GM18520 (cell line): ENCODE results near the gene STXBP3.
"Not testable (repeated sequence)": the region's sequence is repeated elsewhere in the genome, so short reads cannot be mapped to it uniquely, and the experiment has no call there.

Experiments used
- ATAC-seq: cut with Tn5 transposase; IDR thresholded peaks from one replicate; pipeline ENCODE4 v1.9.1; 2021; ENCODE audit not compliant: unreplicated experiment

Gene STXBP3, protein sequence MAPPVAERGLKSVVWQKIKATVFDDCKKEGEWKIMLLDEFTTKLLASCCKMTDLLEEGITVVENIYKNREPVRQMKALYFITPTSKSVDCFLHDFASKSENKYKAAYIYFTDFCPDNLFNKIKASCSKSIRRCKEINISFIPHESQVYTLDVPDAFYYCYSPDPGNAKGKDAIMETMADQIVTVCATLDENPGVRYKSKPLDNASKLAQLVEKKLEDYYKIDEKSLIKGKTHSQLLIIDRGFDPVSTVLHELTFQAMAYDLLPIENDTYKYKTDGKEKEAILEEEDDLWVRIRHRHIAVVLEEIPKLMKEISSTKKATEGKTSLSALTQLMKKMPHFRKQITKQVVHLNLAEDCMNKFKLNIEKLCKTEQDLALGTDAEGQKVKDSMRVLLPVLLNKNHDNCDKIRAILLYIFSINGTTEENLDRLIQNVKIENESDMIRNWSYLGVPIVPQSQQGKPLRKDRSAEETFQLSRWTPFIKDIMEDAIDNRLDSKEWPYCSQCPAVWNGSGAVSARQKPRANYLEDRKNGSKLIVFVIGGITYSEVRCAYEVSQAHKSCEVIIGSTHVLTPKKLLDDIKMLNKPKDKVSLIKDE

DNA sequence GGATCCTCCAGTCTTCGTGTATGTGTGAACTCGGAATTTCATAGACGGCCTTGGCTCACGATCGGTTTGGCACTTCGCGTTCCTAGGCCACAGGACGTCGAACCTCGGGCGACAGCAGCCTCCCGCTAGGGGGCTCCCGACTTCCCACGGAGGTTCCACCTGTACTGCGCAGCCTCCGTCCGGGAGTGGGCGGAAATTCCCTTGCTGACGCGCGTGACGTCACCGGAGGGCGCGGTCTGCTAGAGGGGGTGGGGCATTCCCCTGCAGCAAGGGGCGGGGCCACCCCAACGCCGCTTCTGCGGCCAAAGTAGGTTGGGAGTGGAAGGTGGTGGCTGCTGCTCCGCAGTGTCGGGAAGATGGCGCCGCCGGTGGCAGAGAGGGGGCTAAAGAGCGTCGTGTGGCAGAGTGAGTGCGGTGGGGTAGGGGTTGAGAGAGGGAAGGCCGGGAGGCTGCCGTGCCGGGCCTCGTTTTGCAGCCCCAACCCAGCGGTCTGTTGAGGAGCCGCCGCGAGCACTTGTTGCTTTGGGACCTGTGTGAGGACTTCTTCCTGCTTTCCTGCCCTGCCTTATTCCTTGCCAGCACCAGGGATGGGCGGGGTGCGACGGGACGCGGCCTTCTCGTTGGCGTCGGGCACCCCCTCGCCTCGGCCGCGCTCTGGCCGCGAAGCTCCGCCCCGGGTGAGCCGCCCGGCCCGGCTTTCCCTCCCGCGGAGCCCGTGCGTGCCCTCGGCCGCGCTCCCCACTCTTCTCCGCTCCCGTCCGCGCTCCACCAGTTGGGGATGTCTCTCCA is at the start of gene STXBP3:
Gene STXBP3 (plus strand): TSS at position 293 of the 789 bp plus-strand sequence. CDS start 64 bp downstream, at position 357.
- peak; percentile 81 for ATAC-seq

DNA sequence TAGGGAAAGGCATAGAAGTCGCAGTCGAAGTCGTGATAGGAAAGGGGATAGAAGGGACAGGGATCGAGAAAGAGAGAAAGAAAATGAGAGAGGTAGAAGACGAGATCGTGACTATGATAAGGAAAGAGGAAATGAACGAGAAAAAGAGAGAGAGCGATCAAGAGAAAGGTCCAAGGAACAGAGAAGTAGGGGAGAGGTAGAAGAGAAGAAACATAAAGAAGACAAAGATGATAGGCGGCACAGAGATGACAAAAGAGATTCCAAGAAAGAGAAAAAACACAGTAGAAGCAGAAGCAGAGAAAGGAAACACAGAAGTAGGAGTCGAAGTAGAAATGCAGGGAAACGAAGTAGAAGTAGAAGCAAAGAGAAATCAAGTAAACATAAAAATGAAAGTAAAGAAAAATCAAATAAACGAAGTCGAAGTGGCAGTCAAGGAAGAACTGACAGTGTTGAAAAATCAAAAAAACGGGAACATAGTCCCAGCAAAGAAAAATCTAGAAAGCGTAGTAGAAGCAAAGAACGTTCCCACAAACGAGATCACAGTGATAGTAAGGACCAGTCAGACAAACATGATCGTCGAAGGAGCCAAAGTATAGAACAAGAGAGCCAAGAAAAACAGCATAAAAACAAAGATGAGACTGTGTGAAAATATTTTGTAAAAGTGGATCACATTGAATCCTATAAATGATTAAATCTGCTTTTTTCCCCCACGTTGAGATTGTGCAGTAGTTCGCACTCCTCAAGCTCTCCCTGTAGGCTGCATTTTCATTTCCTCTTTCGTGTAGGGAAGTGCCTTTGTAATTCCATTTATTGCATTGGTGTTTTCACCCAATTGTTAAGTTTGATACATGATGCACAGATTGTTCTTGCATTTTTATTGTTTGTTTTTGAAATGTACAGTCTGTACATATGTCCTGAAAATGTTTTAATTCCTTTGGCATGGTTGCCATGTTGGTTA is 46.8 kb upstream of the STXBP3 start:
- ATAC-seq = no peak

DNA sequence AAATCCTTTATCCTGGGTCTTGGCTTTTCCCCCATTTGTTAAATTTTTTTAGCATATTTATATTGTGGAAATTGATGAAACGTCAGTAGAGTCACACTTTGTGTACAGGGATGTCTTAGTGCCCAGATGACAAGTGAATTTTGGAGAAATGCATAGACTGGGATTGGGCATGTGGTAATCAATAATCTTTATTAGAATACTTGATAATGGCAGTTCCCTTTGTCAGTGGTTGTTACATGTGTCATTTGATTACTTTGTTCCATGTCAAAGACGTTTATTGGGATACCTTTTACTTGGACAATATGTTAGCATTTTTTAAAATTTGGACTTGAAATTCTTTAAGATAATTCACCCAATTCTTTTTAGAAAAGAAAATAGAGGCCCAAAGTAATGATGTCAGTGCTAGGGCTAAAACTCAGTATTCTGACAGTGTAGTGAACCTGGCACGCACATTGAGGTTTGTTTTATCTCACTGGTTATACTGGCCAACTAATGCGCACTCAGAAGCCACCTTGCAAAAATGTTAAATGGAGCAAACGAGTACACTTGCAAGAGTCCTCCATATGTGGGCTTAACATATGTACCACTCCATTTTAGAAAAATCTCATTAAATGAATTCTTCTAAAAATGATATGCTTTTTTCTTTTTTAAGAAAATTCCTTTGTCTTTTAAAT is 45.2 kb upstream of the STXBP3 start:
- ATAC-seq = no peak

DNA sequence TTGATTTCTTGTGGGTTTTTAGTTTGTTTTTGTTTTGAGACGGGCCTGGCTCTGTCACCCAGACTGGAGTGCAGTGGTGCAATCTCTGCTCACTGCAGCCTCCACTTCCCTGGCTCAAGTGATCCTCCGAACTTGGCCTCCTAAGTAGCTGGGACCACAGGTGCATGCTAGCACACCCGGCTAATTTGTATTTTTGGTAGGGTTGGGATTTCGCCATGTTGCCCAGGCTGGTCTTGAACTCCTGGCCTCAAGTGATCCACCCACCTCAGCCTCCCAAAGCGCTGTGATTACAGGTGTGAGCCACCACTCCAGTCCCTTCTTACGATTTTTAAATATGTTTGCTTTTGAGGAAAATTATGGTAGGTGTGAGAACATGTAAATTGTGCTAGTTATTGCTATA is 44.4 kb upstream of the STXBP3 start:
- ATAC-seq = not testable (repeated sequence)

DNA sequence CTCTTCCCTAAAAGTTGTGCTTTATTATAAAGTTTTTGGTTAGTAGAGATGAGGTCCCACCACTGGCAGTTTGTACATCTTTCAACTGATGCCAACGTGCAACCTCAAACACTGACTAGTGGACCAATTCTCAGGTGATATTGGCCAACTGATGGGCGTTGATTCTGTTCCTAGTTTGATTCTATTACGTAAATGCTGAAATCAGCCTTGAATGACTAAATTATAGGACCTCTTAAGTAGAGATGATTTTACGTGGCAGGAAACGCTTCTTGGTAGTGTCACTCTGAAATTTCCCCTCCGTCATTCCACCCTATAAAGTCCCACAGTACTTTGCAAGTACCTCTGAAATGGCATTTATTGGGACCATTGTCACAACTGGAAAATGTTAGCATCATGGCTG is 42.5 kb upstream of the STXBP3 start:
- no peak for ATAC-seq

DNA sequence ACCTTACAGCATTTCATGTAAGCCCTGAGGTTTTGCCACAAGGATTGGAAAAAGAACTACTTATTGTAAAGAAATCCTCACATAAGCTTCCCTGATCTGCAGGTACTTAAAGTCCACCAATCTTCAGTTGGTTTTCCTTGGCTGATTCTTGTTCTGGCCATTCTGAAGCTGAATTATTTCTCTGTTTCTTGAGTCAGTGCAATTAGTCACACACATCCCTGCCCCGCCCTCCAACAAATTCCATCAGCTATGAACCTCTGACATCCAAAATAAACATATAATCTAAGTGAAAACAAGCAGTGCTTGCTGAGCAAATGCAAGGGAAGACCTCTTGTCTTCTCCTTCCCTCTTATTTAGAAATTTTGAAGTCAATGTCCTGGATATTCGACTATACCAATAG is 42.0 kb upstream of the STXBP3 start:
- no peak for ATAC-seq

DNA sequence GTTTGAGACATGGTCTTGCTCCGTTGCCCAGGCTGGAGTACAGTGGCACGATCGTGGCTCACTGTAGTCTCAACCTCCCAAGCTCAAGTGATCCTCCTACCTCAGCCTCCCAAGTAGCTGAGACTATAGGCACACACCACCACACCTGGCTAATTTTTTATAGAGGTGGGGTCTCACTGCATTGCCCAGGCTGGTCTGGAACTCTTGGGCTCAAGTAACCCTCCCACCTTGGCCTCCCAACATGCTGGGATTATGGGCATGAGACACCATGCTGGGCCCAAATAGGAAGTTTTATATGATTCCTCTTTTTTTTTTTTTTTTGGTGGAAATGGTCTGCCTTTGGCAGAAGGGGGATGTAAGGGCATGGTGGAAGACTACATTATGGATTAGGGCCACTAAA is 39.8 kb upstream of the STXBP3 start:
- no peak for ATAC-seq

DNA sequence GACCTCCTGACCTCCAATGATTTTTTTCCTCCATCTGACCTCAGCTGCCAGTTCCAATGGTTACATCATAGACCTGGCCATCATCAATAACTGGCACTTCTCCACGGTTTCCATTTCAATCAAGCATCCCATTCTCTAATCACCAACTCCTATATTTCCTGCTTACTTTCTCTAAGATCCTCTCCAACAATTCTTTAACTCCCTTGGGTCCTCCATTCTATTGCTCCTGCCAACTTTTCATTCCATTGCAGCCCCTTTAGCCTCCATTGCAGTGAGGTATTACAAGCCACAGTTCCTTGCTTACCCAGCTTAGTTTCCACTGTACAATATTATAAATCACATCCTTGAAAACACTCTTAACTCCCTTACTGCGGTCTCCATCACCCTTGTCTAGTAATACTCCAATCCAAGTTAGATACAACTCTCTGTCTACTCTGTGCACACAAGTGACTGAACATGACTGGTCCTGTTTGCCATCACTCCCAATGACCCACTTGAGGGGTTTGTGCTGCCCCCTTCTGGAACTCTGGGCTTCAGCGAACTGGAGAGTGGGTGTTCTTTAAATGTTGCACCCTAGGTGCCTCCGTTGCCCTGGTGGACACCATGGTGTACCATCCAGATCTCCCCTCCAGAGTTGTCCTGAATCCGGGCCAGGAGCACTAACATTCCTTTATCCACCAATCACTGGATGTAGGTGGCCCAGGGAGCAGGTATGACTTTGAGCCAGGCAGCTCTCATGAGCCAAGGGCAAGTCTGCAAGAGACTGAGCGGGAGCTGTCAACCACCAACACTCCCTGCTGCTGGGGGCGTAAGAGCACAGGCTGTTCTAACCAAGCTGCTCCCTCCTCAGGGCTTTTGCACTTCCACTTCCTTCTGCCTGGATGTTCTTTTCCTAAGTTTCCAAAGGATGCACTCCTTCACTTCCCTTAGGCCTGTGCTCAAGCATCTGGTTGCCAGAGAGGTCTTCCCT is 37.5 kb upstream of the STXBP3 start:
- ATAC-seq = no peak

DNA sequence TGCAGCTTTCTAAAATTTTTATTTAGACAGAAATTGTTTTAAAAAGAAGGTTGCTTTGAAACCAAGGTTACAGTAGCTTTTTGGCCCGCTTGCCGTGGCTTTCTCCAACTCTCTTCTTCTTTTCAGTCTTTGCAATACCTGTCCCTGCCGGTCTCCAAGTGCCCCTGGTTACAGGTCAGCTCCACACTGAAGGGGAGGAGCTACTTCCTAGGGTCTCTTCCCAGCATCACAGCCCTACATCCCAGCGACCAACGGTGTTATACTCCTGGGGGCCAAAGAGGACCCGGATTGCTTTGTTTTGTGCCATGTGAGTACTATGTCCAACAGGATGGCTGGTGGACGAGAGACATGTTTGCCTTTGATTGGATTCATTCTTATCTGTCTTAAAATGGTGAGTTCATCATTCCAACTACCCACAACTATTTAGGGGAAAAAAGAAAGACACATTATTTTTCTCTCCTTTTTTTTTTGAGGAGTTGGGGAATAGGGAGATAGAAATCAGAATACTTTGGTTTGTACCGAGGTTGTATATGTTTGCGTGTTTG is 33.8 kb upstream of the STXBP3 start, which contains the start of gene FNDC7:
Gene FNDC7 (plus strand): TSS at position 303 of the 545 bp plus-strand sequence. CDS start 26 bp downstream, at position 329.
- ATAC-seq = no peak

DNA sequence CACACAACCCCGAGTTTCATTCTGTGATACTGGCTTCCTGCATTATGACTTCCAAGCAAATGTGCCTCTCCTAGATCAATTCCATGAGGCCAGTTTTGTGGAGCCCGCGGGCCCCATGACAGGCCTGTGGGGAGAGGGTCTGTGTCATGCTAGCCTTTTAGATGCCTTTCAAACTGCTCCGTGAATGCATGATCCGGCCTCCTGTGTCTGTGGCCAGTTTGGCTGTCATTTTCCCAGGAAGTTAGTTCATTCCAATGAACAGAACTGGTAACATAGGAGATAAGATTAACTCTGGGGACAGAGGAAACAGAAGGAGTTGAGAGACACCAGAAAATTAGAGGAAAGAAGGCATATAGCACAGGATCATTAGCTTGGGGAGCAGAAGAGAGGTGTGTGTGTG is 30.5 kb upstream of the STXBP3 start:
- ATAC-seq = no peak

DNA sequence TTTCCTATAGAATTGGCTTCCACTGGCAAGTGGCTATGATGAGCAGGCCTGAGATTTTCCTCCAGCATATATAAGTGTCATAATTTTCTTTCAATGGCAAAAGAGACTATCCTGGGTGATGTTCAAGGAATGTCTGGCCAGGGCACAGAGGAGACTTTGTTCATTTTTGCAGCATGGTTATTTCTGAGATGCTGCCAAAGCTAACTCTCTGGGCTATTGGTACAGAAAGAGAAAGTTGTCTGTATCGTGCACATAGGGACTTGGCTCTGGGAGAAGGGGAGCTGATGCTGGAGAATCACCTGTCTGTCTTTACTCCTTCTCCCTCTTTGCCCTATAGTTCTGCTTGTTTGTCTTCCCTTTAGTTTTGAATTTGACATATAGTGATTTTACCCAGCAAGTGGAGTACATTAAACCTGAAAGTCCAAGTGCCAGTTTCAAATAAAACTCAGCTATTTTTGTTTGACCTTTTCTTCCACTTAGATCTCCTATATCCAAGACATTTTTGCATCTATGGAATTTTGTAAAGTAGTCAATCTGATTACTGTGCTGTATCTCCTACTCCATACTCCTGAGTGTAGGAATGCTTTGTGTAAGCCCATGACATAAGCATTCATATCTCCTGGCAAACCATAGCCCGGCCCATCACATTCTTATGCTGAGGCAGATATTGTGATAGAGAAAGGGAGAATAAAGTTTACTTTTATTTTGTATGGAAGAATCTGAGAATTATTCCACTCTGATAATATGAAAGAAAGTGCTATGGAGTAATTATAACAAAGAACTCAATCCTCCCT is 29.8 kb upstream of the STXBP3 start:
- ATAC-seq = no peak

DNA sequence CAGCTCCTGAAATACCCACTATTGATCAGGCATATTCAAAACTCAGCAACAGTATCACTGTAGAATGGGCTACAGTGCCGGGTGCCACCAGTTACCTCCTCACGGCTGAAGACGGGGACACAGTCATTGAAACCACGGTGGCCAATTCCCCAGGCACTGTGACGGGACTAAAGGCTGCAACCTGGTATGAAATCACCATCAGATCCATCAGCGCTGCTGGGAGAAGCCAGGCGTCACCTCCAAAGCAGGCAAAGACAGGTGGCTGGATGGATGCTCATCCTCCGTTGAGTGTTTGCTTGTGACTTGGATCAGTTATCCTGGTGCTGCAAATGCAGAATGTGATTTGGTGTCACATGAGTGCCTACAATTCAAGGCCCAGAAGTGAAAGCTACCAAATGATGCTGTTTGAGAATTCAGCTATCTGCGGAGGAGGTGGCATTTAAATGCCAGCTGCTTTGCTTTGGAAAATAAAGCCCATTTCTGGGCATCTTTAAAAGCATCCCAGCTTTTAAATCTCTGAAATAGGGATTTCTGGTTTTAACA is 28.6 kb upstream of the STXBP3 start:
- no peak for ATAC-seq

DNA sequence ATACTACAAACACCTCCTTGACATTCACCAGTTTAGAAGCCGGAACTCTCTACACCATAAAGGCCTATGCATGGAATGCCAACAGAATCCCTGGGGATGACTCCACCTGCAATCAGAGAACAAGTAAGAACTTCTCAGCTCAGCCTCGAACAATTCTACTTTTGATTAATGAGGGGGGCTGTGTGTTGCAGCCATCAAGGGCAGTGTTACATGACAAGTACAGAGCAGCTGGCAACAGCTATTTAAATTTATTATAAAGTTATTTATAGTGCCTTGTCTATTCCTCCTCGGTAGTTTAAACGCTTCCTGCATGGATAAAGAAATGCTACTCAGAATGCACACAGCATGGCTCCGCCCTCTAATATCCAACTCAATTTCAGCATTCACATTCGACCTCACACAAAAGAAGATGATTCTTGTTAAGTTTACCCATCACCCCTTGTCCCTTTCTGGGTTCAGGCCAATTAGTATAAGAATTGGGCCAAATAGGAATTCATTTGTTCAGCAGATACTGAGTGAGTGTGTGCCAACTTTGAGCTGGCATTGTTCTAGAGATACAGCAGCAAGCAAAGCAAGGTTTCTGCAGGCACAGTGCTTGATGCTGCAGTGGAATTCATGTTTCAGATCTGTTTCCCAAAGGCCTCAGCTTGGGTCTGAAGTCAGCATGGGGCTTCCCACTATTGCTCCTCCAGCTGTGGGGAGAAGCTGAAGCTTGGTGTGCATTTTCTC is 27.4 kb upstream of the STXBP3 start:
- no peak for ATAC-seq

DNA sequence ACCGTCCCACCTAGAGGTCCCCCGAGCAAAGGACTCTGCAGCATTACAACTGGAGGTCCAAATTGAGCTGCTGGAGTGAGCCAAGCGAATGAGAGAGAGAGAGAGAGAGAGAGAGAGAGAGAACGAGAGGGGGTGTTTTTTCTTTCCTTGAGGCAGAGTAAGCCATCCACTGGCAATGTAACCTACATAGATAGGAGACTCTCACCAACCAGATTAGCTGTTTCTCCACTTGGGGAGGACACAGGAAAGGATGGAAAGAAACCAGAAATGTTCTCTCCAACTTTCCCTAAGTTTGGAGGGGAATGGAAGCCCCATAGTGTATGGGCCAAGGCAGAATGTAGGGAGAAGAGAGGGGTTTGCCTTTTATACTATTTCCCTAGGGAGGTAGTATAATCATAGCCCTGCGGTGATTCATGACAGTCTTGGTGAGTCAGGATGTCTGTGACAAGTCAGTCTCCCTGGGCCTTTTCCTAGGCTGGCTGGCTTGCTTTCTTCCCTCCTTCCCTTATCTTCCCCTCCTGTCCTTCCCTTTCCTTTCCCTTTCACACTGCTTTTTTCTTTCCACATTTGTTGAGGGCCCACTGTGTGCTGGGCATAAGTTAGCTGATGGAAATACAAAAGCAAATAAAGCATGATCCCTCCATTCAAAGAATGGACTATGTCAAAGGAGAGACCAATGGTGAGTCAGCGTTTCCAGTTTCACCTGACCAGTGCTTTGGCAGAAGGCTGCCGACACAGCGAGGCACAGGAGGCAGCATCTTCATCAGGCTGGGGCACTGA is 26.6 kb upstream of the STXBP3 start:
- ATAC-seq = no peak

DNA sequence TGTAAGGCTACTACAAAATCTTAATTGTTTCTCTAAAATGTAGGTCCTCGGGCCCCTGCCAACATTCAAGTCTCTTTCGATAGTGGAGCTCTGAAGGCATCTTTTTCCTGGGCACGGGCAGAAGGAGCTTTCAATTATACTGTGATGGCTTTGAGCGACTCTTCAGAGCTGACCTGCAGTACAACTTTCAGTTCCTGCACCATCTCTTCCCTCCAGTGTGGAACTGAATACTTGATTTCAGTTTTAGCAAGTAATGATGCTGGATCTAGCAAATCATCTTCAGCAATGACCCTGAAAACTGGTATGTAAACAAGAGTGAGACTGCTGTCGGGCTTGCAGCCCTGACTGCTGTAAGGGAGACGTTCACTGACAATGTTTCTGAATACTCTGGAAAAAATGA is 24.2 kb upstream of the STXBP3 start:
- ATAC-seq = no peak

DNA sequence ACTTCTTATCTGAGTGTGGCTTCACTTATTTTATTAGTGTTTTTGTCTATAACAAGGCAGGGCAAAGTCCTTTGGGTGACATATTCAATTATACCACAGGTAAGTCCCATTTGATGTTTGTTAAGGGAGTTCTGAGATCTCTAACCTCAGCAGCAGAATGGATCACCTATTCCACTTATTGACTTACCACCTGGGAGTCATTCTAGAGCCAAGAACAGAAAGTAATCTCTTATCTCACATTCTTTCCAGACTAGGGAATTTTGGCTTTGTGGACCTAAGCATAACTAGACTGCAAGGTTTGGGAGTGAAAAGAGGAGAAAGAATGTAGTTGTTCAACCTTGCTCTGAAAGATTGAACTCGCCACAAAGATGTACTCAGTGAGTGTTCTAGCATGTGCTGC is 20.6 kb upstream of the STXBP3 start:
- ATAC-seq = no peak
